Gastroesophageal sphincter (tissue), 4 donors: ENCODE data around the gene NUF2. TPM values are rescaled to one million over a fixed set of nuclear protein-coding genes. Genes with fewer than 3 reads are reported as not detected.

Source experiments
- ATAC-seq: fragments of 150-250 bp; one replicate; pipeline ENCODE4 v1.9.1; 2016; ENCODE audit warnings: mild to moderate bottlenecking, moderate library complexity
- H3K27ac ChIP-seq, 4 donors: fragments of 200-600 bp; sonication (generic) in 3 of 4; 1 replicate in 3 of 4; 2 replicates in 1 of 4; pipeline ENCODE4 v1.5.1; 2016 to 2019
- H3K27me3 ChIP-seq: fragments of 200-600 bp; sonication (generic); one replicate; pipeline ENCODE4 v1.5.1; 2019
- H3K36me3 ChIP-seq, 2 donors: fragments of 200-600 bp; sonication (generic); one replicate each; pipeline ENCODE4 v1.5.1; 2019; ENCODE audit warnings: control low read depth in 1 of 2
- H3K4me1 ChIP-seq, 3 donors: fragments of 200-600 bp; sonication (generic); 1 replicate in 2 of 3; 2 replicates in 1 of 3; pipeline ENCODE4 v1.5.1; 2016 to 2019; ENCODE audit warnings: control low read depth in 2 of 3
- H3K4me3 ChIP-seq, 2 donors: fragments of 200-600 bp; sonication (generic); one replicate each; pipeline ENCODE4 v1.5.1; 2019; ENCODE audit warnings: mild to moderate bottlenecking in 1 of 2, moderate library complexity in 1 of 2
- H3K9me3 ChIP-seq, 3 donors: fragments of 200-600 bp; sonication (generic); one replicate each; pipeline ENCODE4 v1.5.1; 2017 to 2019; ENCODE audit warnings: control low read depth in 2 of 3
- CTCF ChIP-seq, 4 experiments: fragments of 200-600 bp in 2 of 4; fragments of 450-650 bp in 2 of 4; sonication (generic) in 1 of 4; IDR thresholded peaks; one replicate each; pipeline ENCODE4 v1.5.1; 2017 to 2019; ENCODE audit warnings: antibody characterized with exemption in 4 of 4, mild to moderate bottlenecking in 2 of 4, moderate library complexity in 2 of 4
- EP300 ChIP-seq: sonication (generic); formaldehyde crosslinking; IDR thresholded peaks from one replicate; pipeline ENCODE4 v1.6.1; 2017; ENCODE audit warnings: antibody characterized with exemption, mild to moderate bottlenecking
- POLR2A ChIP-seq, 2 donors: fragments of 450-650 bp; IDR thresholded peaks; one replicate each; pipeline ENCODE4 v1.6.1; 2017; ENCODE audit warnings: antibody characterized with exemption in 2 of 2, mild to moderate bottlenecking in 2 of 2, moderate library complexity in 1 of 2
- POLR2AphosphoS5 ChIP-seq: sonication (generic); formaldehyde crosslinking; IDR thresholded peaks from one replicate; pipeline ENCODE4 v1.6.1; 2017; ENCODE audit warnings: antibody characterized with exemption
- WGBS, 2 donors: methylation state at CpG; one replicate each; pipeline ENCODE4 v1.1.5; 2018; ENCODE audit warnings: low coverage in 1 of 2; 5-methylcytosine and 5-hydroxymethylcytosine counted together
- total RNA-seq, 4 donors: library from RNA; depleted of rRNA; stranded (reverse); fragments of >200 nt; gene quantifications; one replicate each; pipeline ENCODE4 v1.1.0, GENCODE V29; 2016

The NUF2 gene
- total RNA-seq, 4 donors from 2014 or later = 0.94 to 1.7 TPM; not detected in 2

- Histone ChIP-seq H3K36me3 (no peaks in the 10 kb centered on the region), H3K9me3 (no peaks in the 10 kb centered on the region), H3K27ac (no peak overlapping the region), H3K4me3 (no peak overlapping the region), H3K27me3 (no peaks in the 10 kb centered on the region), H3K4me1 (no peaks in the 10 kb centered on the region)
- no peak for ATAC-seq
- 62 to 69% methylated on average over 4 of the region's 4 CpGs for WGBS, 2 donors
- no peak for TF ChIP-seq EP300
- no peak for TF ChIP-seq POLR2A (IDR thresholded peaks at IDR 0.05)
- TF ChIP-seq POLR2AphosphoS5 = no peak
- TF ChIP-seq CTCF (IDR thresholded peaks at IDR 0.05) = no peak
These were observed 46.0 kb downstream of the NUF2 start for GRCh38 chr1:163367721-163368120.

GRCh38 chr1:163372576-163372975 lies 50.8 kb downstream of the NUF2 start:
- no peak for ATAC-seq
- H3K27ac ChIP-seq = no peak overlapping the region
- H3K4me3 ChIP-seq = no peak overlapping the region
- WGBS, 2 donors = 67% methylated on average over 1 of the region's 1 CpG; no CpG with 5 or more reads in 1 of the 2 donors
- no peaks in the 10 kb centered on the region for H3K4me1 ChIP-seq
- TF ChIP-seq EP300 = no peak
- no peak for TF ChIP-seq CTCF (IDR thresholded peaks at IDR 0.05)
- no peak for TF ChIP-seq POLR2AphosphoS5
- TF ChIP-seq POLR2A (IDR thresholded peaks at IDR 0.05) = no peak
- no peaks in the 10 kb centered on the region for H3K27me3 ChIP-seq
- H3K9me3 ChIP-seq = no peaks in the 10 kb centered on the region
- H3K36me3 ChIP-seq = no peaks in the 10 kb centered on the region

GRCh38 chr1:163378554-163378953 lies 56.8 kb downstream of the NUF2 start:
- TF ChIP-seq EP300 = no peak
- no peak for TF ChIP-seq POLR2AphosphoS5
- no peak for TF ChIP-seq CTCF (IDR thresholded peaks at IDR 0.05)
- no peak for TF ChIP-seq POLR2A (IDR thresholded peaks at IDR 0.05)

GRCh38 chr1:163379801-163380200 lies 58.0 kb downstream of the NUF2 start:
- no peaks in the 10 kb centered on the region for H3K27me3 ChIP-seq
- no peaks in the 10 kb centered on the region for H3K9me3 ChIP-seq
- WGBS, 2 donors = 93 to 97% methylated on average over 4 of the region's 4 CpGs
- H3K4me3 ChIP-seq = no peak overlapping the region
- H3K27ac ChIP-seq = no peak overlapping the region
- H3K36me3 ChIP-seq = no peaks in the 10 kb centered on the region
- peaks cover 0 to 12% (median 0%) of the 10 kb centered on the region in 3 donors for H3K4me1 ChIP-seq
- no peak for ATAC-seq
- TF ChIP-seq CTCF (IDR thresholded peaks at IDR 0.05) = no peak
- TF ChIP-seq POLR2AphosphoS5 = no peak
- TF ChIP-seq EP300 = no peak
- TF ChIP-seq POLR2A (IDR thresholded peaks at IDR 0.05) = no peak

More at GRCh38 chr1:163378554-163378953, 56.8 kb downstream of the NUF2 start:
- no peak overlapping the region for H3K27ac ChIP-seq
- no peaks in the 10 kb centered on the region for H3K9me3 ChIP-seq
- 52 to 61% methylated on average over 2 of the region's 2 CpGs for WGBS, 2 donors
- no peak overlapping the region for H3K4me3 ChIP-seq
- no peaks in the 10 kb centered on the region for H3K36me3 ChIP-seq
- peaks cover 0 to 12% (median 0%) of the 10 kb centered on the region in 3 donors for H3K4me1 ChIP-seq
- no peak for ATAC-seq
- no peaks in the 10 kb centered on the region for H3K27me3 ChIP-seq

- no peaks in the 10 kb centered on the region for H3K27me3 ChIP-seq
- no peak for TF ChIP-seq EP300
- TF ChIP-seq CTCF (IDR thresholded peaks at IDR 0.05) = no peak
- no peak for TF ChIP-seq POLR2AphosphoS5
- TF ChIP-seq POLR2A (IDR thresholded peaks at IDR 0.05) = no peak
- H3K4me1 ChIP-seq = peaks cover 0 to 12% (median 0%) of the 10 kb centered on the region in 3 donors
- H3K4me3 ChIP-seq = no peak overlapping the region
- H3K27ac ChIP-seq = peak overlapping the region in 2 of 4 donors; percentile 9 to 18
- no peaks in the 10 kb centered on the region for H3K36me3 ChIP-seq
- WGBS, 2 donors = 19 to 22% methylated on average over 2 of the region's 2 CpGs
- H3K9me3 ChIP-seq = no peaks in the 10 kb centered on the region
- ATAC-seq = no peak
These were observed 59.9 kb downstream of the NUF2 start for GRCh38 chr1:163381487-163382184.
